ENCODE data around the gene TGM2. TPM values are rescaled to one million over a fixed set of nuclear protein-coding genes. Genes with fewer than 3 reads are reported as not detected.
A peak's percentile ranks its signal among the peaks of the same experiment; 100 is the strongest.

Gene TGM2
- total RNA-seq, 1 donor from 2014 or later: 362 TPM

DNA sequence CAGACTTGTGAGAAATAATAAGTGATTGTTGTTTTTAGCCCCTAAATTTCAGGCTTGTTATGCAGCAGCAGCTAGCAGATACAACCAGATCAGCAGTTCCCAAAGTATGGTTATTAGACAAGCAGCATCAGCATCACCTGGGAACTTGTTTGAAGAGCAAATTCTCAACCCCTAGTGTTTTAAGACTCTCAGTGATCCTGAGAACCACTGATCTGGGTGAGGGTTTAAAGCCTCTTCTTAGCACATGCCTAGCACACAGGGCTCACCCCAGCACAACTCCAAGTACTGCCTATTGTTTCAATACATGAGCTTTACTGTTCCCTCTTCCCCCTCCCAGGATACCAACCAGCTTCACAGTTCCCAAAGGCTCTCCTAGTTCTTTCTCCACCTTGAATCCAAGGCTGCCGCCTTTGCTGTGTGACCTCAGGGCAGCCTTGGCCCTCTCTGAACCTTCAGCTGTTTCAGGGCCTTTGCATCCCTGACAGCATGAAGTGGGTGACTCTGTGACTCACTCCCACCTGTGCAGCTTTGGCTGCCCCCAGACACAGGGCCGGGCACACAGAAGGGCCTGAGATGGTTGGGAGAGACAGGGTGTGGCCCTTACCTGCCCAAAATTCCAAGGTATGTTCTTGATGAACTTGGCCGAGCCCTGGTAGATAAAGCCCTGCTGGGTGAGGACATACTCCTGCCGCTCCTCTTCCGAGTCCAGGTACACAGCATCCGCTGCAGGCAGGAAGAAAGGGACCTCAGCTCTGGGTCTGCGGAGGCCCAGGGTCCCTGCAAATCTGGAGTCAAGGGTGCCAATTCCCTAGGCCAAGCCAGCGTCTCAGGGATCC, 14.5 kb downstream of the TGM2 start:
- intact Hi-C loops (cut with DNase I): no loop called here
- Histone ChIP-seq H3K36me3 (peaks cover 83% of the 10 kb centered on the region), H3K27me3 (ENCODE audit: low read depth) (no peaks in the 10 kb centered on the region), H3K4me3 (no peak overlapping the region), H3K27ac (peak overlapping the region; percentile 2), H3K9me3 (no peaks in the 10 kb centered on the region), H3K4me1 (peaks cover 61% of the 10 kb centered on the region)
- DNase-seq: peak; percentile 15
- ATAC-seq: no peak
- TF ChIP-seq, protein P1, sequence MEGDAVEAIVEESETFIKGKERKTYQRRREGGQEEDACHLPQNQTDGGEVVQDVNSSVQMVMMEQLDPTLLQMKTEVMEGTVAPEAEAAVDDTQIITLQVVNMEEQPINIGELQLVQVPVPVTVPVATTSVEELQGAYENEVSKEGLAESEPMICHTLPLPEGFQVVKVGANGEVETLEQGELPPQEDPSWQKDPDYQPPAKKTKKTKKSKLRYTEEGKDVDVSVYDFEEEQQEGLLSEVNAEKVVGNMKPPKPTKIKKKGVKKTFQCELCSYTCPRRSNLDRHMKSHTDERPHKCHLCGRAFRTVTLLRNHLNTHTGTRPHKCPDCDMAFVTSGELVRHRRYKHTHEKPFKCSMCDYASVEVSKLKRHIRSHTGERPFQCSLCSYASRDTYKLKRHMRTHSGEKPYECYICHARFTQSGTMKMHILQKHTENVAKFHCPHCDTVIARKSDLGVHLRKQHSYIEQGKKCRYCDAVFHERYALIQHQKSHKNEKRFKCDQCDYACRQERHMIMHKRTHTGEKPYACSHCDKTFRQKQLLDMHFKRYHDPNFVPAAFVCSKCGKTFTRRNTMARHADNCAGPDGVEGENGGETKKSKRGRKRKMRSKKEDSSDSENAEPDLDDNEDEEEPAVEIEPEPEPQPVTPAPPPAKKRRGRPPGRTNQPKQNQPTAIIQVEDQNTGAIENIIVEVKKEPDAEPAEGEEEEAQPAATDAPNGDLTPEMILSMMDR (IDR thresholded peaks at IDR 0.05): no peak

DNA sequence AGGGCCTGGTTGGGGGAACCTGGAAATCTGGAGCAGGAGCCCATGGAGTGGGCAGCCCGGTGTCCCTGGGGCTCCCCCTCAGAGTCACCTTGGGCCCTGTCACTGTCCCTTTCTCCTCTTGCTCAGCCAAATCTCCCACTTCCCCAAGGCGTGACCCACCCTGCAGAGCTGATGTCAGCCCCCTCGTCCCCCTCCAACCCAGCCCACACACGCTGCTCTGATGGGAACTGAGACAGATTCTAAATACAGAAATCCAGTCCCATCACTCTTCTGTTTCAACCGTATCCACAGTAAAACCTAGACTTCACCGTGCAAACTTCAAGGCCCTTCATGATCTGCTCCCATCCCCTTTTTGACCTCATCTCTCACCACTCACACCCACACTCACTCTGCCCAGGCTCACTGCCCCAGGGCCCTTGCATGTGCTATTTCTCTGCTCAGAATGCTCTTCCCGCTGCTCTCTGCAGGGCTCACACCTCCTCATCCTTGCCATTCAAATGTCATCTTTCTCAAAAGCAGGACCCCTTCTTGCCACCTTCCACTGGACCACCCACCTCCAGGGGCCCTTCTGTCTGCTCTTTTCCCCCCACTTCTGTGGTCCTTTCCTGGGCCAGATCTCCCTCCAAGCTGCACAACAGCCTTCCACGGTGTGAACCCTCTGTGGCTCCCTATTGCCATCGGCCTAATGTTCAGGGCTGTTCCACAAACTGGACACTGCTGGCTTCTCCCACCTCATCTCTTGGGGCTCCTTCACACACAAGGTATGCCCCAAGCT, 16.6 kb downstream of the TGM2 start:
- DNase-seq (peak; percentile 22), ATAC-seq (no peak)
- Histone ChIP-seq H3K4me1 (peaks cover 68% of the 10 kb centered on the region), H3K36me3 (peaks cover 68% of the 10 kb centered on the region), H3K27ac (peak overlapping the region; percentile 24), H3K27me3 (ENCODE audit: low read depth) (no peaks in the 10 kb centered on the region), H3K9me3 (no peaks in the 10 kb centered on the region), H3K4me3 (no peak overlapping the region)
- intact Hi-C loops (cut with DNase I): no loop called here
- TF ChIP-seq, protein P1 (IDR thresholded peaks at IDR 0.05): no peak

DNA sequence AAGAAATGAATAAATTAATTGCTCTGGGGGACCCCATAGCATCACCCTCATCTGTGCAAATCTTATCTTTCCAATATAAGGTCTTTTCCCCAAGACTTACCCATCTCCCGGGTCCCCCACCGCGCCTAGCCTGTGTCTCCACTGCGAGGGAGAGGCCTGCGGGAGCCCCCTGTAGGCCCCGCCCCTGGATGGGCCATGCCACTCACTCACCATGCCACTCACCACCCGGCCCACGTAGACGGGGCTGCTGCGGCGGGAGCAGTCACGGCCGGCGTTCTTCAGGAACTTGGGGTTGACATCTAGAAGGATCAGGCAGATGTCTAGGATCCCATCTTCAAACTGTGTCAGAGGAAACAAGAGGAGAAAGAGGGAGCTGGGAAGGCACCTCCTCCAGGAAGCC, 17.3 kb downstream of the TGM2 start:
- Histone ChIP-seq H3K9me3 (no peaks in the 10 kb centered on the region), H3K36me3 (peaks cover 72% of the 10 kb centered on the region), H3K27ac (no peak overlapping the region), H3K27me3 (ENCODE audit: low read depth) (no peaks in the 10 kb centered on the region), H3K4me1 (peaks cover 68% of the 10 kb centered on the region), H3K4me3 (no peak overlapping the region)
- intact Hi-C loops (cut with DNase I): no loop called here
- DNase-seq: peak; percentile 36
- TF ChIP-seq, protein P1 (IDR thresholded peaks at IDR 0.05): no peak
- no peak for ATAC-seq

DNA sequence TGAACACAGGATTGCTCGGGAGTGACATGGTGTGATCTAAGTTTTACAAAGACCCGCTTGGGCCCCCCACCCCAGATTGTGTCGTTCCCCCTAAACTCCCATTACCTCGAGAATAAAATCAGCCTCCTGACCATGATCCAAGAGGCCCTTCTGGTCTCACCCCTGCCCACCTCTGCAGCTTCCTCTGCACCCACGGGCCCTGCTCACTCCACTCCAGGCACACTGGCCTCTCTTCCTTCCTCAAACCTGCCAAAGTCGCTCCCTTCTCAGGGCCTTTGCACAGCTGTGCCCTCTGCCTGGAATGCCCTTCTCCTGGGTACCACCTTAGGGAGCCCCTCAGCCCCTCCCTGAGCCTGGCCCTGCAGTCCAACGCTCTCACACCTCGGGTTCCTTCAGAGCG, 17.9 kb downstream of the TGM2 start:
- intact Hi-C loops (cut with DNase I): no loop called here
- no peak overlapping the region for H3K27ac ChIP-seq
- no peak overlapping the region for H3K4me3 ChIP-seq
- peaks cover 65% of the 10 kb centered on the region for H3K4me1 ChIP-seq
- H3K36me3 ChIP-seq: peaks cover 78% of the 10 kb centered on the region
- no peak for DNase-seq
- H3K9me3 ChIP-seq: no peaks in the 10 kb centered on the region
- H3K27me3 ChIP-seq (ENCODE audit: low read depth): no peaks in the 10 kb centered on the region
- no peak for ATAC-seq
- TF ChIP-seq, protein P1 (IDR thresholded peaks at IDR 0.05): no peak

DNA sequence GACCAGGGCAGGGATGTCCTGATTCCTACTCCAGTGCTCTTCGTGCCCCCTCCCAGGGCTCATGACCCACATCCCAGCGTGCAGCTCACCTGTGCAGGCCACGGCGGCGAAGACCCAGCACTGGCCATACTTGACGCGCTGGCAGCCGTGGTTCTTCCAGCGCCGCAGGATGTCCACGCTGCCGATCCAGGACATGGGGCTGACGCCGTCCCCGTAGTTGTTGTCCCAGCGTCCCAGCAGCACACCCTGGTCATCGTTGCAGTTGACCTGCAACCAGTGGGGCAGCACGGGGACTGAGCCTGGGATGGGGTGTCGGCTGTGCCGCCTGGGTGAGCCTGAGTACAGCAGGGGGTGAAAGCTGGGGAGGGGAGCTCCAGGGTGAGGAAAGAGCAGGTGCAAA, 18.4 kb downstream of the TGM2 start:
- no peak for ATAC-seq
- TF ChIP-seq, protein P1 (IDR thresholded peaks at IDR 0.05): no peak
- intact Hi-C loops (cut with DNase I): no loop called here
- Histone ChIP-seq H3K27ac (no peak overlapping the region), H3K27me3 (ENCODE audit: low read depth) (no peaks in the 10 kb centered on the region), H3K4me3 (no peak overlapping the region), H3K36me3 (peaks cover 80% of the 10 kb centered on the region), H3K9me3 (no peaks in the 10 kb centered on the region), H3K4me1 (peaks cover 59% of the 10 kb centered on the region)
- no peak for DNase-seq

Measured in lower lobe of right lung (tissue), 2 donors.